Measurements from ENCODE around the gene KATNAL1.

The KATNAL1 gene

GRCh38 chr13:30334663-30335386 is 27.5 kb upstream of the KATNAL1 start:
- Histone ChIP-seq H3K4me1 (peaks cover 23% of the 10 kb centered on the region), H3K9me3 (no peaks in the 10 kb centered on the region), H3K27ac (no peak overlapping the region), H4K20me1 (peaks cover 7% of the 10 kb centered on the region; the same call in 1 of the 2 replicates), H3K4me3 (no peak overlapping the region), H3K4me2 (no peak overlapping the region), H3K27me3 (no peaks in the 10 kb centered on the region), H3K9ac (no peak overlapping the region), H3K36me3 (peaks cover 24% of the 10 kb centered on the region; the same call in 1 of the 2 replicates)
- no peak for TF ChIP-seq Cebpa-rat (IDR thresholded peaks at IDR 0.05)

- no peak overlapping the region for H3K9ac ChIP-seq
- H3K4me1 ChIP-seq = peaks cover 23% of the 10 kb centered on the region
- no peak for TF ChIP-seq Cebpa-rat (IDR thresholded peaks at IDR 0.05)
Measured at GRCh38 chr13:30333616-30334015, 26.3 kb upstream of the KATNAL1 start.

GRCh38 chr13:30332456-30333143 is 25.2 kb upstream of the KATNAL1 start:
- H3K9ac ChIP-seq = no peak overlapping the region
- no peak overlapping the region for H3K4me2 ChIP-seq
- H3K27ac ChIP-seq = no peak overlapping the region
- H3K27me3 ChIP-seq = no peaks in the 10 kb centered on the region
- H3K4me3 ChIP-seq = no peak overlapping the region
- H3K4me1 ChIP-seq = peaks cover 23% of the 10 kb centered on the region
- no peak for TF ChIP-seq Cebpa-rat (IDR thresholded peaks at IDR 0.05)
- peaks cover 12% of the 10 kb centered on the region; the same call in 1 of the 2 replicates for H3K36me3 ChIP-seq
- H4K20me1 ChIP-seq = peaks cover 7% of the 10 kb centered on the region; the same call in 1 of the 2 replicates
- H3K9me3 ChIP-seq = no peaks in the 10 kb centered on the region

More at GRCh38 chr13:30333616-30334015, 26.3 kb upstream of the KATNAL1 start:
- Histone ChIP-seq H4K20me1 (peaks cover 7% of the 10 kb centered on the region; the same call in 1 of the 2 replicates), H3K9me3 (no peaks in the 10 kb centered on the region), H3K4me2 (no peak overlapping the region), H3K36me3 (peaks cover 14% of the 10 kb centered on the region; the same call in 1 of the 2 replicates), H3K27me3 (no peaks in the 10 kb centered on the region), H3K4me3 (no peak overlapping the region), H3K27ac (no peak overlapping the region)

GRCh38 chr13:30331331-30331771 is 24.0 kb upstream of the KATNAL1 start:
- no peak for TF ChIP-seq Cebpa-rat (IDR thresholded peaks at IDR 0.05)
- Histone ChIP-seq H3K4me1 (peaks cover 12% of the 10 kb centered on the region), H3K4me2 (no peak overlapping the region), H3K27ac (no peak overlapping the region), H3K9ac (no peak overlapping the region), H3K9me3 (no peaks in the 10 kb centered on the region), H3K36me3 (peaks cover 12% of the 10 kb centered on the region; the same call in 1 of the 2 replicates), H3K4me3 (no peak overlapping the region), H4K20me1 (peaks cover 7% of the 10 kb centered on the region; the same call in 1 of the 2 replicates), H3K27me3 (no peaks in the 10 kb centered on the region)

GRCh38 chr13:30329009-30329585 is 21.7 kb upstream of the KATNAL1 start:
- Histone ChIP-seq H4K20me1 (peaks cover 7% of the 10 kb centered on the region; the same call in 1 of the 2 replicates), H3K9ac (no peak overlapping the region), H3K27me3 (no peaks in the 10 kb centered on the region), H3K9me3 (no peaks in the 10 kb centered on the region), H3K4me1 (peaks cover 7% of the 10 kb centered on the region; the same call in 1 of the 2 replicates), H3K4me2 (no peak overlapping the region), H3K36me3 (peaks cover 22% of the 10 kb centered on the region; the same call in 1 of the 2 replicates), H3K27ac (no peak overlapping the region), H3K4me3 (no peak overlapping the region)
- TF ChIP-seq Cebpa-rat (IDR thresholded peaks at IDR 0.05) = no peak

GRCh38 chr13:30325668-30326067 is 18.3 kb upstream of the KATNAL1 start:
- TF ChIP-seq Cebpa-rat (IDR thresholded peaks at IDR 0.05) = no peak
- no peaks in the 10 kb centered on the region for H3K4me1 ChIP-seq
- no peak overlapping the region for H3K27ac ChIP-seq
- H3K4me3 ChIP-seq = no peak overlapping the region
- H3K27me3 ChIP-seq = no peaks in the 10 kb centered on the region
- H4K20me1 ChIP-seq = peaks cover 7% of the 10 kb centered on the region; the same call in 1 of the 2 replicates
- no peak overlapping the region for H3K4me2 ChIP-seq
- no peak overlapping the region for H3K9ac ChIP-seq
- H3K36me3 ChIP-seq = peaks cover 16% of the 10 kb centered on the region; the same call in 1 of the 2 replicates
- no peaks in the 10 kb centered on the region for H3K9me3 ChIP-seq

- H3K27me3 ChIP-seq = no peaks in the 10 kb centered on the region
- no peak overlapping the region for H3K9ac ChIP-seq
- H4K20me1 ChIP-seq = peaks cover 20% of the 10 kb centered on the region; the same call in 1 of the 2 replicates
- H3K27ac ChIP-seq = no peak overlapping the region
- H3K4me3 ChIP-seq = no peak overlapping the region
- H3K36me3 ChIP-seq = peaks cover 16% of the 10 kb centered on the region; the same call in 1 of the 2 replicates
- H3K9me3 ChIP-seq = no peaks in the 10 kb centered on the region
- peaks cover 13% of the 10 kb centered on the region for H3K4me1 ChIP-seq
- H3K4me2 ChIP-seq = no peak overlapping the region
- no peak for TF ChIP-seq Cebpa-rat (IDR thresholded peaks at IDR 0.05)
Measured at GRCh38 chr13:30323524-30323923, 16.2 kb upstream of the KATNAL1 start.

GRCh38 chr13:30322428-30322827 is 15.1 kb upstream of the KATNAL1 start:
- no peak for TF ChIP-seq Cebpa-rat (IDR thresholded peaks at IDR 0.05)
- Histone ChIP-seq H3K36me3 (peaks cover 16% of the 10 kb centered on the region; the same call in 1 of the 2 replicates), H4K20me1 (peaks cover 27% of the 10 kb centered on the region; the same call in 1 of the 2 replicates), H3K9me3 (no peaks in the 10 kb centered on the region), H3K4me2 (no peak overlapping the region), H3K4me3 (no peak overlapping the region), H3K4me1 (peaks cover 22% of the 10 kb centered on the region), H3K27me3 (no peaks in the 10 kb centered on the region), H3K27ac (no peak overlapping the region), H3K9ac (no peak overlapping the region)

GRCh38 chr13:30321256-30321655 is 13.9 kb upstream of the KATNAL1 start:
- Histone ChIP-seq H4K20me1 (peaks cover 27% of the 10 kb centered on the region; the same call in 1 of the 2 replicates), H3K4me2 (no peak overlapping the region), H3K27me3 (no peaks in the 10 kb centered on the region), H3K4me3 (no peak overlapping the region), H3K9me3 (no peaks in the 10 kb centered on the region), H3K27ac (no peak overlapping the region), H3K9ac (no peak overlapping the region), H3K4me1 (peaks cover 22% of the 10 kb centered on the region), H3K36me3 (peaks cover 16% of the 10 kb centered on the region; the same call in 1 of the 2 replicates)
- no peak for TF ChIP-seq Cebpa-rat (IDR thresholded peaks at IDR 0.05)
